HG03378 (cell line): ENCODE results near the gene RPAP3.

Source experiments
- ATAC-seq: cut with Tn5 transposase; IDR thresholded peaks from one replicate; pipeline ENCODE4 v1.9.1; 2021; ENCODE audit warnings: mild to moderate bottlenecking, moderate library complexity; ENCODE audit not compliant: unreplicated experiment

The RPAP3 gene

DNA sequence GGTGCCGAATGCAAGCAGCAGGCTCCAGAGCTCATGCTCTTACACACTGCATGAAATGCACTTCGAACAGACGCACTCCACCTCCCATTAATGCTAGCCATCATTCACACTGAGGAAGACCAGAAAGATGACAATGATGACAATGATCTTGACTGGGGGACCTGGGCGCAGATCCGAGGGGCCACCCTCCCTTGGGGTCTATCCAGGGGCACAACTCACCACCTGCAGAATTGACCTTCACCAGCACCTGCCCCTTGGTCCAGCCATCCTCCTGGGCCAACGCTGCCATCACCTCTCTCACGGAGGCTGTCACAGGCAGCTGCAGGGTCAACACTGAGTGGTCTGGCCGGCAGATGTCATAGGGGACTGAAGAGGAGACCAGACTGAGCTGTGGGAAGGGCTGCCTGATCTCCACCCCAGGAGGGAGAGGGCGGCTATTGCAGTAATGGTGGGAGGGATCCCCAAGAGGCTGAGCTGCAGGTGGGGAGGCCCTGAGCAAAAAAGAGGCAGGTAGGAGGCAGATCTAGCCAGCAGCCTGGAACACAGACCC lies 37.6 kb upstream of the RPAP3 start:
- ATAC-seq, result no peak

- ATAC-seq, result no peak
These were observed 36.5 kb upstream of the RPAP3 start for GRCh38 chr12:47742253-47742825.

- no peak for ATAC-seq
These were observed 35.5 kb upstream of the RPAP3 start for GRCh38 chr12:47741340-47741703.

DNA sequence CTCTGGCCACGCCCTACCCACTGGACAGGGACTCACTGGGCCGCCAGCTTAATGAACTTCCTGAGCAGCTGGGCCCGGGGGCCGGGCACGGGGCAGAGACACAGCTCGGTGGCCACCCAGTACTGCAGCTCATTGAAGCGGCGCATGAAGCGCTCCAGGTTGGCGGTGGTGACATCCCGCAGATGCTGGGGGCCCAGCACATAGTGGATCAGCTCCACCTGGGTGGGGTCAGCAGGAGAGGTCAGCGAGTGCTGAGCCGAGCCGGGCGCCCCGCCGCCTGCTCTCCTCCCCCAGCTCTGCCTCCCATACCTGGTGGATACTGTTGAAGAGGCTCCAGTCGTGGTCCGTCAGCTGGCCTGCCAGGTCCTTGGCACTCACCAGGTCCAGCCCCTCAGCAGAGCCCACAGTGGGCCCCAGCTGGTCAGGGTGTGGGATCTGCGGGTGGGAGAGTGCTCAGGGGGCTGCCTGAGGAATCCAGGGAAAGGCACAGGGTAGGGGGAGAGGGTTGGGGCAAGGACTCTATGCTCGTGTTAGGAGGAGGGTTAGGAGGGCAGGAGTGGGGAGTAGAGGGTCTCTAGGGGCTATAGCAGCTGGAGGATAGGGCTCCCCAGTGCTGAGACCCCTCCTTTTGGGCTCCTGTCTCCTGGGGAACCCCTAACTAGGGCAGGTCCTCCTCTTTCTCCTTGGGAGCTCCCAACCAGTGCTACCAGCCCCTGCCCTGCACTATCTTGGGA lies 34.9 kb upstream of the RPAP3 start:
- ATAC-seq, result no peak

- ATAC-seq, result peak; percentile 52
These were observed 34.1 kb upstream of the RPAP3 start for GRCh38 chr12:47739979-47740378.

DNA sequence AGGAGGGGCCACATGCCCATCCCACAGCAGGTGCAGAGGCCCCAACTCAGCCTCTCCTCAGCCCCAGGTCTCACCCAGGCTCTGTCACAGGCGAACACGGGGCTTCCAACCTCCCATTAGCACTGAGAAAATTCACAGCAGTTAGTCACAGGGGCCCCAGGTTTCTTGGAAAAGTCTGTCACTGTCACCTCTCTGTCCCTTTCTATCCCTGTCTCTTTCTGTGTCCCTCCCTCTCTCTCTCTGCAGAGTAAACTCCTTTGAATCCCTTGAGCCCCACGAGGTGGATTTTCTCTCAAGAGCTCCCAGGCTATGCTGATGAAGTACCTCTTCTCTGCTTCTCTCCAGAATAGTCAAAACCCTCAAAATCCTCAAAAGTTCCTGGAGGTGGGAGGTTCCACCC lies 33.5 kb upstream of the RPAP3 start:
- ATAC-seq, result no peak

GRCh38 chr12:47737936-47738594 lies 32.2 kb upstream of the RPAP3 start:
- ATAC-seq, result no peak

GRCh38 chr12:47736877-47737676 lies 31.2 kb upstream of the RPAP3 start:
- ATAC-seq, result no peak

GRCh38 chr12:47736216-47736615 lies 30.4 kb upstream of the RPAP3 start:
- no peak for ATAC-seq

DNA sequence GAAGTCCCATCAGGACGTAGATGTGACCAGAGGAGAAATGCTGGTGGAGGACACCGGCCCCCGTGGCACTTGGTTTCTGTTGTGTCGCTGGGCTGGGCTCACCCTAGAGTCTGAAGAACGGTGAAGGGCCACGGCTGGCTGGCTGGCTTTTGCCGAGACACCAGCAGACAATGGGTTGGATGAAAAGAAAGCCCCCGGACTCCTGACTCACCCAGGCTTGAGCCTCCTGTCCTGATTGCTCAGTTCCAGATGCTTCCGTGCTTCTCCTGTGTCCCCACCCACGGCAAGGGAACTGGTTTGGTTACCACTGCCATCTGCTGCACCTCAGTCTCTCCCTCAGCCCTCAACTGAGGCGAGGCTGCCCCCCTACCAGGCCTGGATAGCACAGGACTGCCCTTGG lies 29.8 kb upstream of the RPAP3 start:
- no peak for ATAC-seq

DNA sequence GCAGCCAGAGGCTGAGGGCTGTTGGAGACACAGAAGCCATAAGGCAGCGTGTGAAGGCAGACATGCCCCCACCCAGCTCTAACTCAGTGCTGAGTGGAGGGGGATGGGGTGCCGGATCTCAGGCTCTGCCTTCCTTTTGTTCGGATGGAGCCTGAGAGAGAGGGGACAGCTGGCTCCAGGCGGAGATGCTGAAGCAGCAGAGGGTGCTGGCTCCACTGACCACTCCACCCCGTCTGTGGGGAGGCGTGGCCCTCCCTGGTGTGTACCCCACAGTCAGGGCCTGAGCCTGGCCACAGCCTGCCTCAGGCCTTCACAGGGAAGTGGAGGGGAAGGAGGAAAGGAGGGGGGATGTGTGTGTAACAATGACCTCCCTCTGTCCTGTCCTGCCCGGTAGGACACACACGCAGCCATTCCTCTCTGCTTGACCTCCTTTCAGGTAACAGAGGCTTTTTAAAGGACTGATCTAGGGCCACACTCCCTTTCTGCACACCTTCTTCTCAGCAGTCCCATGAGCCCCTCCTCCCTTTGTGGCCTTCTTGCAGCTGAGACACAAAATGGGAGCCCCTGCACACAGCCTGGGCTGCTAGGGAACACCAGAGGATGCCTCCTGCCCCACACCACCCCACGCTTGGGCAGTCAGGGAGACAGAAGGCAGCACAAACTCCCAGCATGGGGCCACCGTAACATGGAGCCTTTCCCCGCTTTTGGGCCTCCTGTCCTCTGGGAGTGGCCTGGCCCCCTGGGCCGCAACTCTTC lies 29.1 kb upstream of the RPAP3 start:
- ATAC-seq, result no peak

- ATAC-seq, result no peak
These were observed 27.3 kb upstream of the RPAP3 start for GRCh38 chr12:47733142-47733541.

DNA sequence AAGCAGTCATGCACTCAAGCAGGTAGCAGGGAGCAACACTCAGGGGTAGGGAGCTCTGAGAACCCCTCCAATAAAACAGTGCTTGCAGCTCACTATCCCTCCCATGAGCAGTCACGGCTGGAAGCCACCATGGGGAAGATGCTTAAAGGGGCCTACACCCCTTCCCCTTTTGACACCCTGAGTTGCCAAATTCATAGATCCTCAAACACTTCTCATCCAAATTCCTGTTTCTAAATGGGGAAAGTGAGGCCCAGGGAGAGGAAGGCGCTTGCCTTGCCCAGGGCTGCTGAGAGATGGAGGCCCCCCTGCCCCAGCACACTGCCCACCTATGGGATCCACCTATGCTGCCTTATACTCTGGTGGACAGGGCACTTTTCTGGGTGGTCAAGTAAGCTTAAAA lies 26.7 kb upstream of the RPAP3 start:
- no peak for ATAC-seq

DNA sequence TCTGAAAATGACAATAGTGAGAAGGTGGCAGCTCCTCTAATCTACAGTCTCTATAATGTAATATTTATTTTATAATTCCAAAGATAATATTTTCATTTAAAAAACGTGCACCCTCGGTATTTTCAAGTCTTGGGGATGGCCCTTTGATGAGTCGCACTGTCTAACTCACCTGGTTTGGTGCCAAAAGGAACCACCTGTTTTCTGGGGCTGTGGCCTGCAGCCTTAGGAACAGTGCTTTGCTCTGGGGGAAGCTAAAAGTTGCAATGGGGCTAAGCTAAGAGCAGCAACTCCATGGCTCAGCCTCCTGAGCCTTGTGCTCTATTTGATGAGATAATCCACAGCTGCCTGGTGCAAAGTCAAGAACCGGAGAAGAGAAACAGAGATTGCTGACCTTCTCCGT lies 25.9 kb upstream of the RPAP3 start:
- ATAC-seq, result no peak

- no peak for ATAC-seq
These were observed 24.5 kb upstream of the RPAP3 start for GRCh38 chr12:47730341-47730744.

GRCh38 chr12:47729233-47729632 lies 23.4 kb upstream of the RPAP3 start:
- no peak for ATAC-seq

DNA sequence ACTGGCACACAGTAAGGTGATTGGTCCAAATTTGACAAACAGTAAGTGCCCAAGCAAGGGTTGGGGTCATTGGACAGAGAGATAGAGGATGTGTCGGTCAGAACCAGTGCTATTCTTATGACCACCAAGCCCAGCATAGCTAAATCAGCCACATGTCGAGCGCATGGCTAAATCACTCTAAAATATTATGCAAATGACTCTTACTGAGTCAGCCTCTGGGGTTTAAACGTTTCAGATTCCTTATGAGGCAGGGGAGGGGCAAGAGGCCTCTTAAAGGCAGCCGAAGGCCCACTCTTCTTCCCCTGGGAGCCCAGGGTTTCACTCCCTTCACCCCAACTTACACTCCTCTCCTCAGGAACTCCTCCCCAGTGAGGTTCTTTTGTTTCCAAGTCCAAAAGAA lies 20.1 kb upstream of the RPAP3 start:
- peak; percentile 92 for ATAC-seq

- no peak for ATAC-seq
These were observed 19.4 kb upstream of the RPAP3 start, which contains the start of gene ENDOU for GRCh38 chr12:47725091-47725772. Gene ENDOU, minus strand, starts transcription at chr12:47725490. Its CDS starts 77 bp downstream, at chr12:47725413.

GRCh38 chr12:47722941-47723631 lies 17.3 kb upstream of the RPAP3 start:
- ATAC-seq, result no peak
